ENCODE data around the gene EZH1. TPM values are rescaled to one million over a fixed set of nuclear protein-coding genes. Genes with fewer than 3 reads are reported as not detected.

Gene EZH1
- total and polyA plus RNA-seq, 2 of the 4 experiments (the other 2 are of a cell fraction) = 17.6 to 27.3 TPM

GRCh38 chr17:42748202-42748907 lies 3.5 kb upstream of the EZH1 start:
- no peak overlapping the region for H3K4me3 ChIP-seq (ENCODE audit: insufficient read depth, low read depth, low read length)
- H4K8ac ChIP-seq (ENCODE audit: low read depth in 2 of 2, low read length in 2 of 2) = no peak overlapping the region
- no peaks in the 10 kb centered on the region for H3K36me3 ChIP-seq (ENCODE audit: control insufficient read depth, insufficient read depth, low read length)
- no peak overlapping the region for H3K4me2 ChIP-seq (ENCODE audit: low read depth, low read length)
- no peak overlapping the region for H3K27ac ChIP-seq (ENCODE audit: insufficient read depth, low read length)
- H3K79me1 ChIP-seq (ENCODE audit: low read depth in 1 of 2, low read length in 2 of 2) = peaks cover 8 to 11% of the 10 kb centered on the region in 2 experiments
- no peak overlapping the region for H4K91ac ChIP-seq (ENCODE audit: insufficient read depth, low read depth, low read length)
- H3K4me1 ChIP-seq (ENCODE audit: control insufficient read depth, insufficient read depth, low read length) = peaks cover 5% of the 10 kb centered on the region; the same call in 1 of the 2 replicates
- intact Hi-C loops (cut with micrococcal nuclease) = no loop called here
- POLR2A ChIA-PET (ENCODE audit: unreplicated experiment) = no interaction called here
- no CpG with 5 or more reads among the region's 7 CpGs for whole genome bisulfite sequencing, 2 experiments (ENCODE audit: extremely low coverage in 2 of 2, insufficient read length in 1 of 2)
- no peak overlapping the region for H3K23ac ChIP-seq (ENCODE audit: low read depth, low read length)
- H2BK120ac ChIP-seq (ENCODE audit: low read depth, low read length) = no peak overlapping the region
- CTCF ChIA-PET = interaction anchor here (2.9 kb wide), 1 partner anchor 12 kb away, joined by 12 read pairs; the partner anchor contains the start of gene RAMP2
- no peak overlapping the region for H2BK20ac ChIP-seq (ENCODE audit: low read depth, low read length)
- peaks cover 24% of the 10 kb centered on the region for H3K27me3 ChIP-seq (ENCODE audit: control insufficient read depth, insufficient read depth, low read length)
- H3K14ac ChIP-seq (replicated peaks; ENCODE audit: low read depth, low read length) = no peak overlapping the region
- no peak overlapping the region for H3K9ac ChIP-seq (ENCODE audit: low read depth, low read length)
- H2BK5ac ChIP-seq (ENCODE audit: low read depth, low read length, poor library complexity, severe bottlenecking) = no peak overlapping the region
- H2AK5ac ChIP-seq (ENCODE audit: low read depth, low read length) = no peak overlapping the region
- H2BK15ac ChIP-seq (ENCODE audit: low read depth, low read length) = no peak overlapping the region
- H3K9me3 ChIP-seq (ENCODE audit: control insufficient read depth, insufficient read depth, low read length) = no peaks in the 10 kb centered on the region
- no peak overlapping the region for H2AFZ ChIP-seq (replicated peaks; ENCODE audit: low read length, poor library complexity)
- H3K56ac ChIP-seq (ENCODE audit: extremely low read depth, insufficient read depth, low read length) = no peak overlapping the region
- H3K9me1 ChIP-seq (ENCODE audit: insufficient read depth, low read length) = peaks cover 8% of the 10 kb centered on the region; the same call in 1 of the 2 replicates
- H3K4ac ChIP-seq (ENCODE audit: low read depth, low read length) = no peak overlapping the region
- TF ChIP-seq ELK1 (IDR thresholded peaks at IDR 0.05; ENCODE audit: borderline replicate concordance, low read depth, low read length) = no peak
- TF ChIP-seq CEBPB (IDR thresholded peaks at IDR 0.05; ENCODE audit: low read depth, low read length) = peak; percentile 24; the same call in 1 of the 2 replicates
- H3K18ac ChIP-seq (ENCODE audit: low read depth, low read length) = no peak overlapping the region
- H4K5ac ChIP-seq (ENCODE audit: low read depth, low read length) = no peak overlapping the region
- ATAC-seq (ENCODE audit: low read depth) = no peak
- no peaks in the 10 kb centered on the region for H4K20me1 ChIP-seq (ENCODE audit: insufficient read depth, low read length)
- no TSS peak for BruUV-seq (replicated peaks)
- no peak for DNase-seq
- dilution Hi-C loops (cut with HindIII; ENCODE audit: low sequenced_read_pairs, unreplicated experiment) = no loop called here
- no peak overlapping the region for H2AK9ac ChIP-seq (replicated peaks; ENCODE audit: low read depth, low read length, poor library complexity)
- in situ Hi-C loops (cut with MboI; ENCODE audit: low sequenced_read_pairs) = no loop called here

All from IMR-90 (cell line).